OCI-LY7 (cell line): ENCODE results near the gene SOX5.

Experiments used
- CTCF ChIP-seq: fragments of 200-600 bp; sonication (generic); conservative IDR thresholded peaks from 2 replicates; pipeline ENCODE4 v1.5.1; 2014; ENCODE audit warnings: mild to moderate bottlenecking, antibody characterized with exemption, low read length, moderate library complexity, mixed read lengths
- EZH2phosphoT487 ChIP-seq: fragments of 200-600 bp; sonication (generic); IDR thresholded peaks from 2 replicates; pipeline ENCODE4 v1.6.1; 2018; ENCODE audit warnings: low read depth, borderline replicate concordance, mild to moderate bottlenecking, mixed run types, antibody characterized with exemption, low read length, moderate library complexity, mixed read lengths

- TF ChIP-seq CTCF, result no peak
- no peak for TF ChIP-seq EZH2phosphoT487
Observed at GRCh38 chr12:23671881-23672280, 277.6 kb downstream of the SOX5 start.
